ENCODE results near the gene ERVH48-1.

The ERVH48-1 gene

GRCh38 chr21:42892931-42893755 lies 32.3 kb downstream of the ERVH48-1 start, which contains the start of gene NDUFV3:
NDUFV3 (plus strand) TSS chr21:42893309; CDS start chr21:42893334, 25 bp downstream.
- TF ChIP-seq CTCF (IDR thresholded peaks at IDR 0.05; ENCODE audit: low read depth, low read length, missing control alignments): no peak
- peak within 1 kb of the TSS; percentile 83 for H3K4me3 ChIP-seq (ENCODE audit: low read depth, low read length)
- DNase-seq (ENCODE audit: low read depth): peak; percentile 90

DNA sequence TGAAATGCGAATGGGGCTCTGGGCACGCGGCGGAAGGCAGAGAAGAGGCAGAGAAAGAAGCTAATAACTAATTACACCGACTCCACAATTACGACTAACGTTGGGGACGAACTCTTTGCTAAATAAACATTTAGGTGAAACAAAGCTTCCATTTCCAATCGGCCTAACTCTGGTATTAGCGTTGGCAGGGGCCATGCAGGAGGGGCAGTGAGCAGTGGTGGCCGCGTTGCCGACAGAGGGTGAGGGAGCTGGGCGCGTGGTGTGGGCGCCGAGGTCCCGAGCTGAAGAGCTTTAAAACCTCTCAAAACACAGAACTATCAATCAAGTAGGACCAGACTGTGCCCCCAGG lies 32.9 kb downstream of the ERVH48-1 start:
- TF ChIP-seq CTCF (IDR thresholded peaks at IDR 0.05; ENCODE audit: low read depth, low read length, missing control alignments): no peak
- DNase-seq (ENCODE audit: low read depth): no peak
- peak overlapping the region; percentile 83 for H3K4me3 ChIP-seq (ENCODE audit: low read depth, low read length)

- H3K4me3 ChIP-seq (ENCODE audit: low read depth, low read length): no peak overlapping the region
- DNase-seq (ENCODE audit: low read depth): no peak
- TF ChIP-seq CTCF (IDR thresholded peaks at IDR 0.05; ENCODE audit: low read depth, low read length, missing control alignments): no peak
Measured at GRCh38 chr21:42887326-42887725, 38.1 kb downstream of the ERVH48-1 start.

DNA sequence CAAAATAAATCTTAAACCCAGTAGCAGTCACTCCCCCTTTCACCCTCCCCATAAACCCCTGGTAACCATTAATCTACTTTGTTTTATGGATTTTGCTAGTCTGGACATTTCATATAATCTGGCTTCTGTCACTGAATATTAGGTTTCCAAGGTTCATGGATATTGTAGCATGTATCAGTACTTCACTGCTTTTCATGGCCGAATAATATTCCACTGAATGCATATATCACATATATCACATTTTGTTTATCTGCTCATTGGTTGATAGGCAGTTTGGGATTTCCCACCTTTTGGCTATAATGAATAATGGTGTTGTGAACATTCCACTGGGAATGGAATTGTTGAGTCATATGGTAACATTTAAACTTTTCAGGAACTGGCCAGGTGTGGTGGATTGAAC lies 41.5 kb downstream of the ERVH48-1 start:
- DNase-seq (ENCODE audit: low read depth): no peak
- no peak for TF ChIP-seq CTCF (IDR thresholded peaks at IDR 0.05; ENCODE audit: low read depth, low read length, missing control alignments)
- no peak overlapping the region for H3K4me3 ChIP-seq (ENCODE audit: low read depth, low read length)

- TF ChIP-seq CTCF (IDR thresholded peaks at IDR 0.05; ENCODE audit: low read depth, low read length, missing control alignments): no peak
- no peak for DNase-seq (ENCODE audit: low read depth)
- peak overlapping the region; percentile 79 for H3K4me3 ChIP-seq (ENCODE audit: low read depth, low read length)
Measured at GRCh38 chr21:42880352-42880751, 45.1 kb downstream of the ERVH48-1 start.

DNA sequence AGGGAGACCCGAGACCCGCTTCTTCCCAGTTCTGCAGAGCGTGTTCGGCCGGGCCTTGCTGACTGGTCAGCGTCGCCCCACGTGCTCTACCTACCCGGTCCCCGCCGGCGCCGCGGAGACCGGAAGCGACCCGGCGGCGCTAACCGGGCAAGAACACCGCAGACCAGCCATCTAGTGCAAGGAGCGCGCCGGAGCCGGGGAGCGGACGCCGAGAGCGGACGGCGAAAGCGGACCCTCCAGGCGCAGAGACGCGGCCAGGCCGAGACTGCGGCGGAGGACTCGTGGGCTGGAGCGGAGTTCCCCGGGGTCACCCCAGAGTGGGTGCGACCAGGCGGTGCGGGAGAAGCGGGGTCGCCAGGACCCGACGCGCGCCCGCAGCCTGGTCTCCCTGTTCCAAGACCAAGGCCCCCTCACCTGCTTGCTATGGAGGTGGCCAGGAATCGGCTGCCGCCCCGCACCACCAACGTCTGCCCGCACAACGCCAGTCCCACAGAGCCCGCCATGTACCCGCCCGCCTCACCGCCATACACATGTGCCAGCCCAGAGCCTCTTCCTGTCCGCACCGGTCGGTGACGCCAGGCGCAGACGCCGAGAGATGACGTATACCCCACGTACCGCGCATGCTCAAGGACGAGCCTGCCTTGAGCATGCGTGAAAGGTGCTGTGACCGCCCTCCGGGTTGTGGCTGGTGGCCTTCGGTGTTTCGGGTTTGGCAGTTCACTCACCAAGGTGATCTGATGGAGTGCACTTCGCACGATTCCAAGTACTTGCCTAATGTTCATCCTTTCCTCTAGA lies 46.2 kb downstream of the ERVH48-1 start, which contains the start of gene WDR4:
Gene WDR4, minus strand, starts transcription at position 547 of the 795 bp plus-strand sequence. Its CDS starts 44 bp downstream, at position 503.
- peak; percentile 93 for DNase-seq (ENCODE audit: low read depth)
- no peak for TF ChIP-seq CTCF (IDR thresholded peaks at IDR 0.05; ENCODE audit: low read depth, low read length, missing control alignments)
- peak within 1 kb of the TSS; percentile 79 for H3K4me3 ChIP-seq (ENCODE audit: low read depth, low read length)
